ENCODE measurements around the gene BTC.
"Not testable (repeated sequence)": the region's sequence is repeated elsewhere in the genome, so short reads cannot be mapped to it uniquely, and the experiment has no call there.

BTC gene

DNA sequence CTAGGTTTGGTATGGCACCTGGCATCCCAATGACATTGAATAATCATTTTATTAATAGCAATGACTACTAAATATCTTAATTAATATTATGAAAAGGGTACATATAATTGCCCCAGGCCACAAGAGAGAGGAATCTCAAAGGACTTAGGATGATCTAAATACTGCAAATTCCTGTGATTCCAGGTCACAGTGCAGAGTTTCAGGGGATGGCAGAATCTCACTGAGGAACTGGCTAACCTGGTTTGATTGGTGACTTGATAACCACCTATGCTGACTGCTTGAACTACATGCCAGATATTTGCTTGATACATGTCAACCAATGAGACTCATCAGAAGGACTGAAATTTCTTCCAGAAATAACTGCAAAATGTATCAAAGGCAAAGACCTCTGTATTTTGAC is 37.2 kb downstream of the BTC start:
- no peak for DNase-seq

DNA sequence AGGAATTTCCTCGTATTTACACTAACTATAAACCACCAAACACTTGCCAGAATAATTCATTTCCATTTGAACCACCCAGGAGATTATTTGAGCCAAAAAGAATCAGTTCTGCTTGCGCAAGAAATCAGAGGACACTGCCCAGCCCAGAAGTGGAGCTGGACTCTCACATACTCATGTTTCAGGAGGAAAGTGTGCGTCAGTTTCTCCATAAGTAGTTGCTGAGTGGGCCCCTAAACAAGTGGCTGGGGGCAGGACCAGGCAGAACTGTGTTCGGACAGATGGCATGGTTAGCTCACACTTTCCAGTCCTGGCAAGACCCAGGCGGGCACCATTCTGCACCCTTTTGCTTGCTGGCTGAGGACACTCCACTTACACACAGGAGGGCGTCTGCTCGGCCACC is 38.8 kb downstream of the BTC start:
- no peak for DNase-seq

DNA sequence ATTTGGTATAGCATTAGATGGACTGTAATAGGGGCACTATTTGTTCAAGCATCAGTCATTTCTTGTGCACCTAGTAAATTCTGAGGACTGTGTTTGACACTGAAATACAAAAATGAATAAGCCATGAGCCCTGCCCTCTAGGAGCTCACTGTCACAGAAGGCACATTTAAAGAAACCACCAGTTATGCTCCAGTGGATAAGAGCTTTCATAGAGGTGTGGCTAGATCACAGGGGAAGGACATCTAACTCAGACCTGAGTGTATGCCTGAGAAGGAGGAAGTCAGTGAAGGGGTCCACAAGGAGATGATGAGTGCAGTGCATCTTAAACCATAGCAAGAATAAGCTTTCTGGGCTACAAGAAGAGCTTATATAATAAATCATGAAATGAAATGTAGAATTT is 40.1 kb downstream of the BTC start:
- no peak for DNase-seq

DNA sequence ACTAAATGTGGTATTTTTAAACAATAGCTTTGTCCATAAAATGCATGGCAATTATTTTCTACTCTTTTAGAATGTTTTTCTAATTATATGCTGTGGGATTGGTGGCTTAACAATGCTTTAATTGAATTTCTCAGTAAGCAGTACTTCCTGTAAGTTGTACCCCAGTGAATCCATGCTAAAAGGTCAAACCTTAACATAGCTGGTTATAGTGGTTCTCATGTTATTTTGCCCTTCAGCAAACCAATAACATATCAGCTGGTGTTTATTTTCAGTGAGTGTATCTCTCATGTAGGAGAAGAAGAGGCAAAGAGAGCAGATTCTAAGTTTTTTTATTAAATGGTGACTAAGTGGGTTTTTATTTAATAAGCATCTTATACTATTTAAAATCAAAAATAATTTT is 41.5 kb downstream of the BTC start:
- no peak for DNase-seq

DNA sequence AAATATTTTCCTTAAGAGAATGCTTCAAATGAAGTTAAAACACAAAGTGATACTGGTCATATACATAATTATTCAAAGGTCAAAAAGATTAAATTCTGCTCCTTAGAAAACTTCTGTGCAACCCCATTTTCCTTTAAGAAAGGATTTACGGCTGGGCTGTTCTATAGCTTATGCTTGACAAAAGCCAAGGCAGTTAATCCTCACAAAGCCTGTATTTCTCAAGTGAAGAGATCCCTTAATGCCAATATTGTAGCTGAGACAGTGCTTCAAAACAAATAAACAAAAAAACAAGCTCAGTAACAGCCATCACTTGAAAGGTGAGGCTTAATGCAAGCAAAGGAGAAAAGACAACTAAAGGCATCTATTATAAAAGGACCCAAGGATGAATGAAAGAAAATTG is 42.5 kb downstream of the BTC start:
- DNase-seq = no peak

DNA sequence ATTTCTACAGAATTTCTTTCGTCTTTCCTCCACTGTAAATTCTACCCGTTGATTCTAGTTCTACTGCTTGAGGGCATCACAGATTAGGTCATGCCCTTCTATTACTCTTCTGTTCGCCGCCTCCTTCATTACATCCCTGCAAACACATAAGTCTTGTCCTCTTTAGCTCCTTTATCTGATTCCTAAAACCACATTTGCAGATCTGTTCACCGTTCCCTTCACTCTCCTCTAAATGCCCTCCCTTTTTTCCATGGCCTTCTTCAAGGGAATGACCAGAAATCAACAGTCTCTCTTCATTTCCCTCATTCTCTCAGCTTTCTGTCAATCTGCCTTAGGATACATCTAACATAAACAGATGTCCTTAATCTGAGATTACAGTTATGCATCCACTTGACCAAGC is 43.1 kb downstream of the BTC start:
- DNase-seq = no peak

DNA sequence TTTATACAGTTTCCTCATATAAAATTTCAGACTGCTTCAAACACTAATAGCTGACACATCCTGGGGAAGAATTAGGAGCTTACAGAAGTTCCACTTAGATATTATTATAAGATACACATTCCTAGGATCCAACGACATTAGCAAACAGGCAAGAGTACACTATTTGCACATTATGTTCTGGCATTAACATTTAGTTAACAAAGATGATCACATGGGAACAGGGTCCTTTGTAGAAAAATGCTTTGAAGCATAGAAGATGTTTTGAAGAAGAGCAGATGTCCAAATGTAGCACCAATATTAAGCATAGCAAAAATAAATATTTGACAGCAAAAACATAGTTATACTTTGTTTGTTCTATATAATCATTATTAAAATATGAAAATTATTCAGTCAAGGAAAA is 52.1 kb downstream of the BTC start:
- DNase-seq = no peak

DNA sequence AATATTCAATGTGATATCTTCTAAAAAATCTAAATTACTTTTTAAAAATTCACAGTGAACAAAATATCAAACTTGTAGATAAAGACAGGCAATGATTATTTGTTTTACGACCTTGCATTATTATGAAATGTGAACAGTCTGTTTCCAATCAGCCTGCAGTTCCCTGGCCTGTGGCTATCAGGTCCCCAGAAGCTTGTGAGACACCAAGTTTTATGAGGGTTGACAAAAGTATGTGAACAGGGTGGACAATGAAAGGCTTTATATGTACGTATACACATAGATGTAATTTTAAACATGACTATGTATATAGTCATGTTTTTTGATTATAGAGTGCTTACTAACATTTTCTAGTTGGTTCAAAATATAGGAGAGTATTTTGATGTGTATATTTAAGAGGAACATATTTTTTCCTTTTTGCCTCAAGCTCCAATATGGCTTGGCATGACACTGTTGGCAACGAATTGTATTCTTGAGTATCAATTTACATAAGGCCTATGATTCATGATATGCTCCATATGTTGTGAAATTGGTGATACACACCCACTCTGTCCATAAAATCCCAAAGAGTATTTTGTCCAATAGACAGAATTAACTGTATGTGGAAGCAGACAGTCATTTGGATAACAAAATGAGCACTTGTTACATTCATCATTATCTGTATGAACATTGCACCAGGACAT is 55.7 kb downstream of the BTC start:
- DNase-seq = peak; percentile 8

DNA sequence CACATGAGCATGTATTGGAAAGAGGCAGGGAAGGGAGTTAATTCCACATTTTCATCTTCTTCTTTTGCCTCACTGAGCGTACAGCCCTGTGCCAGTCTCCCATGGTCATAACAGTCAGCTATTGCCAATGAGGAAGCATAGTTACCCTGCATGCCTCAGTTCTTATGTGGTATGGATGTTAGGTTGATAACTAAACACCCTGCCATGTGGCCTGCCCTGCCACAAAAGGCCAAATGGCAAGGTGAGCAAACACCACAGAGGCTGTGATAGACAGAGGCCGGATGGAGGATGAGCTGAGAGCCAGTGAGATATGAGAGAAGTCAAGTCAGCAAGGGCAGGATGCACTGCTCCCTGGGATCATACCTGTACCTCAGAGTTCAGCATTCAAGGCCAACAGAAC is 59.3 kb downstream of the BTC start:
- no peak for DNase-seq

DNA sequence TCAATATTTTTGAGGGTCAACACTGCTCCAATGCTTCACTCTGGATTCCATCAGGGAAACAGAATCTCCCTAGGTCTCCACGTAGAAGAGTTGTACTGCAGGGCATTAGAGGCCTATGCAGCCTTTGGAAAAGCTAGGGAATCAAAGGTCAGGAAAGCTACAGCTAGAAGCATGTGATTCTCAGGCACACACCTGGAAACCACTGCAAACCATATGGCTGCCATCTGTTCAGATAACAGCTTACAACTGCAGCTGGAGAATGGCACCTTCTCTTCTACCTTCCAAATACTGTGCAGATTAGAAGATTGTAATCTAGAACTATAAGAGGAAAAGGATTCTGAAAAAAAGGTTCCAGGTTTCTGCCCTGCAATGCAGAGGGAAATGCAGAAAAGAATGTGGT is 60.6 kb downstream of the BTC start:
- no peak for DNase-seq

DNA sequence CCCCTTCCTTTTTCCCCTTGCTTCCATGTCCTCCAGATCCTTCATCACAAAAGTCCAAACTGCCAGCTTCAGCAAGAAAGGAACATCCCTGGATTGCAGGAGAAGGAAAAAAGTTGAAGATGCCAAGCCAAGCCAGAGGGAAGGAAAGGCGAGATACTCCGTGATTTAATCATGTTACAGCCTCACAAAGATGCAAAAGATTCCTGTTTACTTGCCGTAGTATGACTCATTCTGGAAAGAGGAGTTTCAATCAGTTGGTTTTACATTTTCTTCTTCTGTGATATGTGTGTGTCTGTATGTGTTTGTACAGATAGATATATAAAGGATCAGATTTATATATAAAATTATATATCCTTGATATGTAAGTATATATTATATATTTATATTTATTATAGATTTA is 69.3 kb downstream of the BTC start:
- DNase-seq = no peak

DNA sequence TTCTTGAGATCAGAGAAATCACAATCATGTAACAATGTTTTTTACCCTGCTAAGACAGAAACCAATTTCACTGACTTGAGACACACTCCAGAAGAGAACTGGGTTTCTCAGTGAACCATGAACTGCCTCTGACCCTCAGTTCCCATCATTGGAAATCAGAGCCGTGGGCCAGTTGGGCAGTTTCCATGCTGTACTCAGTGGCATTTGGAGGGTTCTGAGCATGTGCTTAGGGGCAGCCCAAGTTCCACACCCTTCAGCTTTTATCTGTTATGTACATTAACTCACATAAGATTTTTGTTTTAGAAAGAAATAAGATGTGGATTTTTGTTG is 77.9 kb downstream of the BTC start:
- no peak for DNase-seq

DNA sequence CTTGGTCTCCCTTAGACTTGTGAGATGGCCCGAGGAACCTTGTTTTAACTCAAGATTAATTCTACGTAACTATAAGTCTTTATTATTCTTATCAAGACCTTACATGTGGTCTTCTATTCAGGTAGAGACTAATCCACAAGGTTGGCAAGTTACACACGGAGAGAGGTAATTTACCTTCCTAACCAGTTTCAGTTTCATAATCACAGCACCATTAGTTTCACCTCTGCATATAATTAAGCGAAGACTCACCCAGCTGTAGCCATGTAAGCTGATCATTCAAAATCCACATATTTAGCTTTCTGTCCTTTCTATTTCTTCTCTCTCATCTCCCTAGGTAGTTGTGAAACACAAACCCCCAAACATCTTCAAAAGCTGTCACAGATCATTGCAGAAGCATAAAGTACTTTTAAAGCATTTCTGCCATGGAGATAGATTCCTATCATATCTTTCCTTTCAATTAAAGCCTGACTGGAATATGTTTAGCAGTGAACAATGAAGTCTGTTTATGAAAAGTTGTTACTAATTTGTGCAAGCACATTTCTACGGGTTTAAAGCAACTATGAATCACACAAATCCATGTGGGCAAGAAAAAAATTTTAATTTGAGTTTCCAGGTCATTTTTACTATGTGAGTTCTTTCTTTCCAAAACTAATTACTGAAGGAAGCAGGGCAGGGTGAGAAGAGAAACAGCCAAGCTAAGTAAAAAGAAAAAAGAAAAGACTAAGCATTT is 78.5 kb downstream of the BTC start:
- DNase-seq = no peak

DNA sequence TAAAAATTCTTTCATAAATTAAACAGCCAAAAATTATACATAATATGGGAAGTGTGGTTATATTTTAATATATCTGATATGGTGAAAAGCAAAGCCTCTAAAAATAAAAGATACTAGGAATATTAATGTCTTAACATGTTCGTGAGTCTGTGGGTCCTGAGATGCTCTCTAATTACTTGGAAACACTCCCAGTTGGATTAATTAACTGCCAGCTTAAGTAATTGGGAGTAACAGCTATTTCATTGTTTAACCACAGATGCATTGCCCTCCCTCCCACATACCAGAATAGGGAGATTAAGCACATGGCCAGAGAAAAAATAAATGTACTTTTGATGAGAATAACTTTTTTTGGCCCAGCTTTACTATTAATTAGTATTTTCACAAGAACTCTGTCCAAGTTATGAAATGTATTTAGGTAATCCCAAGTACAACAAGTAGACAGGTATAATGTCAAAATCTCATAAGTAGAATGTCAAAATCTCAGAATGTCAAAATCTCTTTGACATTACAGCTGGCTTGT is 79.7 kb downstream of the BTC start:
- no peak for DNase-seq

DNA sequence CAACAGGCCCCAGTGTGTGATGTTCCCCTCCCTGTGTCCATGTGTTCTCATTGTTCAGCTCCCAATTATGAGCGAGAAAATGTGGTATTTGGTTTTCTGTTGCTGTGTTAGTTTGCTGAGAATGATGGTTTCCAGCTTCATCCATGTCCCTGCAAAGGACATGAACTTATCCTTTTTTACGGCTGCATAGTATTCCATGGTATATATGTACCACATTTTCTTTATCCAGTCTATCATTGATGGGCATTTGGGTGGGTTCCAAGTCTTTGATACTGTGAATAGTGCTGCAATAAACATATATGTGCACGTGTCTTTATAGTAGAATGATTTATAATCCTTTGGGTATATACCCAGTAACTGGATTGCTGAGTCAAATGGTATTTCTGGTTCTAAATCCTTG is 86.2 kb downstream of the BTC start:
- not testable (repeated sequence) for DNase-seq
